GM12801 (cell line): ENCODE measurements around the gene ADAMTS19.

Experiments
- TF ChIP-seq, protein P1 (sequence below): IDR thresholded peaks from one replicate; pipeline ENCODE4 v1.5.1; 2011; ENCODE audit warnings: control low read depth; ENCODE audit not compliant: insufficient read length; ENCODE audit errors: extremely low read depth

ADAMTS19 gene

DNA sequence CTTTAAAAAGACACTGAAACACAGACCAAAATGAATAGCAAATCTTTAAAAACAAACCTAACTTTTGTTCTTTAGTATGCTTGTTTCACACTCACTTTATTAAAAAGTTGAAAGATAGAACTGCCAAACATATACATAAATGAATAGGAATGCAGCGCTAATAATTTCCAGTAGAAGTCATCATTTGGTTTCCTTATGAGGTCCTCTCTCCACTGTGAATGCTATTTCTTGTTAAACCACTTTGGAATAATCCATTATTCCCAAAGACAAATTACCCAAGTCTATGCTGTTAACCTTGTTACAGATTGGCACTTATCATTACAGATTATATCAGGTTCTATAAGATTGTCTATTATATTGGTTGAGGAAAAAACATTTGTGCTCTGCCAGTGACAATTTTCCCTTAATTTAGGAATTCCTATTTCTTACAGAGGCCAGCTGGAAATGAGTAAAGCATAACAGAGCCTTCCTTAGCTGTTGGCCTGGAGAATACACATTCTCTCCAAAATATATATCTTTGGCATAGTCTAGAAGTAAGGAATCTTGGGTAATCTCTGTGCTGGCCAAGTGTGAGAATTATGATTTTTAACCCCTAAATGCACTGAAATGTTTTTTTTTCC is 258.5 kb downstream of the ADAMTS19 start:
- TF ChIP-seq, protein P1, sequence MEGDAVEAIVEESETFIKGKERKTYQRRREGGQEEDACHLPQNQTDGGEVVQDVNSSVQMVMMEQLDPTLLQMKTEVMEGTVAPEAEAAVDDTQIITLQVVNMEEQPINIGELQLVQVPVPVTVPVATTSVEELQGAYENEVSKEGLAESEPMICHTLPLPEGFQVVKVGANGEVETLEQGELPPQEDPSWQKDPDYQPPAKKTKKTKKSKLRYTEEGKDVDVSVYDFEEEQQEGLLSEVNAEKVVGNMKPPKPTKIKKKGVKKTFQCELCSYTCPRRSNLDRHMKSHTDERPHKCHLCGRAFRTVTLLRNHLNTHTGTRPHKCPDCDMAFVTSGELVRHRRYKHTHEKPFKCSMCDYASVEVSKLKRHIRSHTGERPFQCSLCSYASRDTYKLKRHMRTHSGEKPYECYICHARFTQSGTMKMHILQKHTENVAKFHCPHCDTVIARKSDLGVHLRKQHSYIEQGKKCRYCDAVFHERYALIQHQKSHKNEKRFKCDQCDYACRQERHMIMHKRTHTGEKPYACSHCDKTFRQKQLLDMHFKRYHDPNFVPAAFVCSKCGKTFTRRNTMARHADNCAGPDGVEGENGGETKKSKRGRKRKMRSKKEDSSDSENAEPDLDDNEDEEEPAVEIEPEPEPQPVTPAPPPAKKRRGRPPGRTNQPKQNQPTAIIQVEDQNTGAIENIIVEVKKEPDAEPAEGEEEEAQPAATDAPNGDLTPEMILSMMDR, result no peak

DNA sequence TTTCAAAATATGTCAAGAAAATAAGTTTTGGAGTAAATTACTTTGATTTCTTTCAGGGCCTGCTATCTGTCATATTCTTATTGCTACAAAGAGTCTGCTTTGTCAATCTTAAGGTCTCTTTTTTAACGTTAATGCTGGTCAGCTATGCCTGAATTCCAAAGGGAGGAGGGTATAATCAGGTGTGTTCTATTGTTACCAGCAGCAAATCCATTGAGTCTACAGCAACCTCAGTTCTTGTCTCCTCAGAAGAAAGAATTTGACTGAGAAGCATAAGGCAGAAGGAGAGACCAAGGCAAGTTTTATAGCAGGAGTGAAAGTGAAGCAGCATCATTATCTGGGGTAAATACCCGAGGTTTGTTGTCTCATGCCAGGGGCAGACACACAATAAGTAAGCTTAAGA is 264.1 kb downstream of the ADAMTS19 start:
- TF ChIP-seq, protein P1, result no peak

DNA sequence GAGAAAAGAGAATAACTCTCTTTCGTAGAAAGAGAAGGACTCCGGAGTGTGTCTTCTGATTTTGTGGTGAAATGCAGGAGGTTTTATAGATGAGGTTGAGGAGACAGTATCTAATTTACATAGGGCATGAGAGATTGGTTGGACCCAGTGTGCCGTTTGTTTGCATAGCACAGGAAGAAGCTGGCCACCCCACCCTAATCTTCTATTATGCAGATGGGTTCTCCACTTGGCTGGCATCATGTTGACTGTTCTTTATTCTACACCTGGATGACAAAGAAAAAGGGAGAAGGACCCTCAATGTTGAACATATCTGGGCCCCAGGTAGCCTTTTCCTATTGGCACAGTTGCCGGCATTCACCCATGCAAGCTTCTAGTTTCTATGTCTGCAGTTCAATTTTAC is 264.5 kb downstream of the ADAMTS19 start:
- TF ChIP-seq, protein P1, result no peak

DNA sequence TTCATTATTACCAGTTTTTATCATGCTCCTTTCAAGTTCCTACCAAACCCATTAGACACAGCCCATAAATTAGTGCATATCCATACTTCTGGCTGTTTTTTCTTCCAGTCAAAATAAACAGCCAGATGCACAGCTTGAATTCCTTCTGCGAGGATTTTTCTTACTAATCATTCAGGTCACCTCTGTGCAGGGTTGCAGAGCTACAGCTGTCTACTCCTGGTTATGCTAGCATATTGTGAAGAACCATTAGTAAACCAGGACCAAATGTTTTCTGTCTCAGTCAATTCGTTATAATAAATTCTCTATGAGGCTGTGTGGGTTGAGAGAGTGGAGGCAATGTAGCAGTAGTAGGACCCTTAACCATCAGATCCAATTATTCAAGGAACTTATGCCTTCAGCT is 279.7 kb downstream of the ADAMTS19 start:
- TF ChIP-seq, protein P1, result no peak

DNA sequence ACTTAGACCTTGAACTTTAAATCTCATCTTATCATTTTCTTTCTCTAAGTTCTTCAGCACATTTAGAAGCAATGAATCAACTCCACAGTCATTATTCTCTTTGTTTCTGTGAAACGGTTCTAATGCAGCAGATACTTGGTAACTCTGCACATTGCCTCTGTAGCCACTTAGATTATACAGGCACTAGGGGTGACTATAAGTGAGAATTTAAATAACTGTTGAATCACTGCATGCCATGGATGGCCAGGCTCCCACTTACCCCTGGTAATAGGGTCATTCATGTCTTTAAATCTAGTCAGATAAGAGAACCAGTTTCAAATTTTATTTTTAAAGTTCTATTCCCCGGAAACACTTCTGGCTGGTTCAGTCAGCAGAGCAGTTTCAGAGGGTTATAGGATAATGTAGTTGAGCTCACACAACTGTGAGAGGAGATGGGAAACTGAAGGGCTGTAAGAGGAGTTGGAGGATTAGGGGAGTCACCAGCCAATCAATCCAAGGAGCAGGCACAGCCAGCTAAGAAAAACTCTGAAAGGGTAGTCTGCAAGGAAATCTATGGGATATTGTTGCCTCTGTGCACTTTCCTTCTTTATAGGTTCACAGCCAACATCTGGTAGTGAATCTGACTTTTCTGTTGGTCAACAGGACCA is 283.6 kb downstream of the ADAMTS19 start:
- TF ChIP-seq, protein P1, result no peak

DNA sequence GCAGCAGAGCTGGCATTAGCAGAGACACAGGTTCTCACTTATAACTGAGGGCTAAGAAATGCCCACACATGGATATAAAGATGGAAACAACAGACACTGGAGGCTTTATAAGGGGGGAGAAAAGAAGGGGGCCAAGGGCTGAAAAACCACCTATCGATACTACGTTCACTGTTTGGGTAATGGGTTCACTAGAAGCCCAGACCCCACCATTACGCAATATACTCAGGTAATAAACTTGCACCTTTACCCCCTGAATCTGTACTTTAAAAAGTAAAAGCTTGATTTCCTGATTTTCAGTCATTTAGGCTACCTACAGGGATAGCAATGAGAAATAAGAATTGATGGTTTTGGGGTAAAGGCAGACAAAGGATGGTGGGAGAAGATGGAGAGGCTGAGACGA is 285.9 kb downstream of the ADAMTS19 start:
- TF ChIP-seq, protein P1, result no peak

DNA sequence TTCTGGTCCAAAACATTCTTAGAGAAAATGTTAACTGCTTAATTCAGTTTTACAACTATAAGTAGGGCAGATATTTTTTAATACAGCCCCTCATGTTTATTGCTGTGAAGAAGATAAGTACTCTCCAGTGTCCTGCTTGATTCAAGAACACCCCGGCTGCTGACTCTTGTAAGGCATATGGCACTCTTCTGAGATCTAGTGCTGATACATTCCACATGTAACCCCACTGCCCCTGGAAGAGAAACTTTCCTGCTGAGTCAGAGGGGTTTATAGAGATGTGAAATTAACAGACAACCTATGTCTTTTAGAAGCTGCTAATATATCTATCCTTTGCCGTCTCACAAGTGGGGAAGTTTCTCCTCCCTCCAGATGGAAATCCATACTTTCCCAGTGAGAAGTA is 286.8 kb downstream of the ADAMTS19 start:
- TF ChIP-seq, protein P1, result no peak
